ENCODE results near the gene SERPINB5. TPM values are rescaled to one million over a fixed set of nuclear protein-coding genes. Genes with fewer than 3 reads are reported as not detected.

The SERPINB5 gene, protein sequence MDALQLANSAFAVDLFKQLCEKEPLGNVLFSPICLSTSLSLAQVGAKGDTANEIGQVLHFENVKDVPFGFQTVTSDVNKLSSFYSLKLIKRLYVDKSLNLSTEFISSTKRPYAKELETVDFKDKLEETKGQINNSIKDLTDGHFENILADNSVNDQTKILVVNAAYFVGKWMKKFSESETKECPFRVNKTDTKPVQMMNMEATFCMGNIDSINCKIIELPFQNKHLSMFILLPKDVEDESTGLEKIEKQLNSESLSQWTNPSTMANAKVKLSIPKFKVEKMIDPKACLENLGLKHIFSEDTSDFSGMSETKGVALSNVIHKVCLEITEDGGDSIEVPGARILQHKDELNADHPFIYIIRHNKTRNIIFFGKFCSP
- not detected for total RNA-seq

DNA sequence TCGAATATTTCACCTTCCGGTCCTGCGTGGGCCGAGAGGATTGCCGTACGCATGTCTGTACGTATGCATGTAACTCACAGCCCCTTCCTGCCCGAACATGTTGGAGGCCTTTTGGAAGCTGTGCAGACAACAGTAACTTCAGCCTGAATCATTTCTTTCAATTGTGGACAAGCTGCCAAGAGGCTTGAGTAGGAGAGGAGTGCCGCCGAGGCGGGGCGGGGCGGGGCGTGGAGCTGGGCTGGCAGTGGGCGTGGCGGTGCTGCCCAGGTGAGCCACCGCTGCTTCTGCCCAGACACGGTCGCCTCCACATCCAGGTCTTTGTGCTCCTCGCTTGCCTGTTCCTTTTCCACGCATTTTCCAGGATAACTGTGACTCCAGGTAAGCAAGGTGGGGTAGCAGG, at the start of gene SERPINB5:
SERPINB5 (plus strand) TSS at position 291 of the 400 bp plus-strand sequence. CDS start 7,471 bp downstream, outside the sequence.
- ATAC-seq (no peak), DNase-seq (no peak)
- Mint-ChIP-seq H3K9me3 (ENCODE audit: low read depth) (no peaks in the 10 kb centered on the region), H3K4me3 (no peak within 1 kb of the TSS), H3K36me3 (no peaks in the 10 kb centered on the region), H3K27ac (no peak within 1 kb of the TSS), H3K4me1 (no peaks in the 10 kb centered on the region), H3K27me3 (peaks cover 53% of the 10 kb centered on the region)
- CTCF ChIA-PET = no interaction called here

DNA sequence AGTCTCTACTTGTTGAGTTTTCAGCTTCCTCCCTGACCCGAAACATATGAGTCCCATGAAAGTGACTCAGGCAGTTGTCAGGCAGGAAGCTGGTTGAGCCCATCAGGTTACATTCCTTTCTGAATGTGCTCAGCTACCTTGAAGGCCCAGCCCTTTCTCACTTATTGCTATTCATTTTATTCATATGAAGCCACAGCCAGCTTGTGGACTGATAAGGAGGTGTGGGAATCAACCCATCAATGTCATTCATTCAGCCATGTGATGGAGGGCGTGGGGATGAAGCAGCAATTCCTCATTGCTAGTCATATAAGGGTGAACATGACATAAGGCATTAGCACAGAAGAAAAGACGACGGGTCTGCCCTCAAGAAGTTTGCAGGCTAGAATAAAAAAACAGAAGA, 49.2 kb upstream of the SERPINB5 start:
- Mint-ChIP-seq H3K4me3 (no peak overlapping the region), H3K4me1 (peaks cover 15% of the 10 kb centered on the region), H3K36me3 (no peaks in the 10 kb centered on the region), H3K27me3 (peaks cover 29% of the 10 kb centered on the region), H3K9me3 (ENCODE audit: low read depth) (no peaks in the 10 kb centered on the region), H3K27ac (no peak overlapping the region)
- ATAC-seq (no peak), DNase-seq (no peak)
- CTCF ChIA-PET = interaction anchor here (5.2 kb wide), 1 partner anchor 12 kb away, joined by 18 read pairs; no protein-coding TSS in a partner anchor

DNA sequence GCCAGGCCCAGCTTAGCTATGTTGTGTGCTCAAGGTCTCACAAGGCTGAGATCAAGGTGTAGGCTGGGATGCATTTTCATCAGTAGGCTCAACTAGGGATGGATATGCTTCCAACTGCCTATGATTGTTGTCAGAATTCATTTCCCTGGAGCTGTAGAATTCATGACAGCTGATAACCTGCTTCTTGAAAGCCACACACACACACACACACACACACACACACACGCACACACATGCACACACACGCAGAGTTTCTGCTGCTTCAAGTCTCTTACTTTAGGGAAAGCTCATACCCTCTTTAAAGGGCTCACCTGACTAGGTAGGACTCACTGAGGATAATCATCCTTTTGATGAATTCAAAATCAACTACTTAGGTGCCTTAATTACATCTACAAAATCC, 46.2 kb upstream of the SERPINB5 start:
- peaks cover 5% of the 10 kb centered on the region for H3K4me1 Mint-ChIP-seq
- no peaks in the 10 kb centered on the region for H3K9me3 Mint-ChIP-seq (ENCODE audit: low read depth)
- no peak overlapping the region for H3K4me3 Mint-ChIP-seq
- DNase-seq (no peak), ATAC-seq (no peak)
- CTCF ChIA-PET = interaction anchor here (1.4 to 5.2 kb wide), 2 partner anchors 9 to 90 kb away, joined by 4 to 18 read pairs; no protein-coding TSS in a partner anchor
- peaks cover 56% of the 10 kb centered on the region for H3K27me3 Mint-ChIP-seq
- H3K36me3 Mint-ChIP-seq = no peaks in the 10 kb centered on the region
- H3K27ac Mint-ChIP-seq = no peak overlapping the region

DNA sequence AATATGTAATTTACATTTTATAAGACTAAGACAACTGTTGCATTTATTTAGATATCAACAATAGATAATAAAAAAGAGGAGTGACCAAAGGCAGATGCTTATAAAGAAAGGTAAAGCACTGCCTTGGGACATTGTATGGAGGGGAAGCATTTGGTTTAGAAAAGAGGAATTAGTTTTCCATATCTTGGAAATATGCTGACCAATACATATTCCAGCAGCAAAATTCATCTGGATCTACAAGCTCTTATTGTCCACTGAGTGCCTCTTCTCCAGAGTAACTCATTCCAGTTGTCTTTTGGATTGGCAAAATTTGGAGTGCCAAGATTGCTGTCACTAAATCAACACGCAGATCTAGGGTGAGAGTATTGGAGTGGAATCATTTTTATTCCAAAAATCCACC, 45.6 kb upstream of the SERPINB5 start:
- DNase-seq = no peak
- Mint-ChIP-seq H3K4me3 (no peak overlapping the region), H3K4me1 (peaks cover 5% of the 10 kb centered on the region), H3K36me3 (no peaks in the 10 kb centered on the region), H3K27ac (no peak overlapping the region), H3K9me3 (ENCODE audit: low read depth) (no peaks in the 10 kb centered on the region), H3K27me3 (peaks cover 58% of the 10 kb centered on the region)
- ATAC-seq = no peak
- CTCF ChIA-PET = interaction anchor here (1.4 kb wide), 1 partner anchor 91 kb away, joined by 4 read pairs; no protein-coding TSS in a partner anchor

DNA sequence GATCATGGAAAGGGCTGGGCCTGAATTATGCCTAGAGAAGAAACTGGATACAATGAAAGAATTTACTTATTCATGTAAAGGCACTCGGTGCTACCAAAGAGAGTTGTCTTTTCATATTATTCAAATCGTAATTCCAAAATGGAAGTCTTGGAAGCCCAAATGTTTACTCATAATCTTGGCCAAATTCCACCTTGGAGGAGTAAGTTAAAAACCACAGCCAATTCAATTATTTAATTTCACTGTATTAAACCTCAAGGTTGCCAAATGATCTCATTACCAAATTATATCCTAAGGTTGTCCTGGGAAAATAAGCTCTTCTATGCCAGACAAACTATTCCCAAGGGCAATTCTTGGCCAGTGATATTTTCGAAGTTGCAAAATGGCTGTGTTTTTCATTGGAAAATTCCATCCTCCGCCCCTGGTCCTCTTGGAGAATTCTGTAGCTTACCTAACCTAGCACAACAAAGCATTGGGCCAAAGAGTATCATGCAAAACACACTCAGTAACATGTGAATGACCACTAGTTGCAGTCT, 43.4 kb upstream of the SERPINB5 start:
- DNase-seq (no peak), ATAC-seq (no peak)
- H3K27ac Mint-ChIP-seq = no peak overlapping the region
- H3K4me1 Mint-ChIP-seq = no peaks in the 10 kb centered on the region
- H3K4me3 Mint-ChIP-seq = no peak overlapping the region
- H3K27me3 Mint-ChIP-seq = peaks cover 63% of the 10 kb centered on the region
- H3K9me3 Mint-ChIP-seq (ENCODE audit: low read depth) = no peaks in the 10 kb centered on the region
- H3K36me3 Mint-ChIP-seq = no peaks in the 10 kb centered on the region
- CTCF ChIA-PET = interaction anchor here (1.3 to 2.0 kb wide), 2 partner anchors 11 to 417 kb away, joined by 3 to 7 read pairs; partner anchors contain the start of gene VPS4B

DNA sequence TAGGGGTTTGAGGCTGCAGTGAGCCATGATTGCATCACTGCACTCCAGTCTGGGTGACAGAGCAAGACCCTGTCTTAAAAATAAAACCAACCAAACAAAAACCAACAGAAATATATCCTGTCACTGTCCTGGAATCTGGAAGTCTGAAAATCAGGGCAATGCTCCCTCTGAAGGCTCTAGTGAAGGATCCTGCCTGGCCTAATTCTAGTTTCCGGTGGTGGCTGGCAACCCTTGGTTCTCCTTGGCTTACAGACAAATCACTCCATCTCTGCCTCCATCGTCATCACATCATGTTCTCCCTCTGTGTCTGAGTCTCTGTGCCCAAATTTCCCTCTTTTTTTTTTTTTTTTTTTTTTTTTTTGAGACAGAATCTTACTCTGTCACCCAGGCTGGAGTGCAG, 38.6 kb upstream of the SERPINB5 start:
- CTCF ChIA-PET = interaction anchor here (0.8 to 8.2 kb wide), 19 partner anchors 10 to 480 kb away, joined by 3 to 79 read pairs (median 6); partner anchors contain the start of gene VPS4B
- ATAC-seq (no peak), DNase-seq (no peak)
- Mint-ChIP-seq H3K4me3 (no peak overlapping the region), H3K27ac (no peak overlapping the region), H3K9me3 (ENCODE audit: low read depth) (no peaks in the 10 kb centered on the region), H3K4me1 (peaks cover 4% of the 10 kb centered on the region), H3K36me3 (no peaks in the 10 kb centered on the region), H3K27me3 (peaks cover 55% of the 10 kb centered on the region)

DNA sequence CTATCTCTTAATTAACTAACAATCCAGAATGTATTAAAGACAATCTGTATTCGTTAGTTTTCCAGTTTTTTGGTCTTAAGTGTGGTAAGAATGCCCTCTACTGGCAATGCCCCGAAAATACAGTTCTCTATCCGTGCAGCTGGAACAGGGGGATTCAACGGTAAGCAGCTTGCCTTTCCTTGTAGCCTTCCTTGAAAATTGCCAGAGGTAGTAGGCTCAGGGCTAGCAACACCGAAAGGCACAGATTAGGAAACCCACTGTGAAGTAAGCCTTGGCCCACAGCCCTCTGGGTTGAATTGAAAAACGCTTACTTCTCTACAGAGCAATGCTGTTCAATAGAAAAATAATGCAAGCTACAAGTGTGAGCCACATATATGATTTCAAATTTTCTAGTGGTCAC, 37.4 kb upstream of the SERPINB5 start:
- Mint-ChIP-seq H3K4me1 (peaks cover 4% of the 10 kb centered on the region), H3K4me3 (no peak overlapping the region), H3K9me3 (ENCODE audit: low read depth) (no peaks in the 10 kb centered on the region), H3K36me3 (no peaks in the 10 kb centered on the region), H3K27me3 (peaks cover 46% of the 10 kb centered on the region), H3K27ac (no peak overlapping the region)
- peak; percentile 60 for ATAC-seq
- CTCF ChIA-PET = interaction anchor here (0.6 to 8.2 kb wide), 33 partner anchors 9 to 1087 kb away, joined by 3 to 79 read pairs (median 4); partner anchors contain the start of gene VPS4B
- DNase-seq = peak; percentile 55

DNA sequence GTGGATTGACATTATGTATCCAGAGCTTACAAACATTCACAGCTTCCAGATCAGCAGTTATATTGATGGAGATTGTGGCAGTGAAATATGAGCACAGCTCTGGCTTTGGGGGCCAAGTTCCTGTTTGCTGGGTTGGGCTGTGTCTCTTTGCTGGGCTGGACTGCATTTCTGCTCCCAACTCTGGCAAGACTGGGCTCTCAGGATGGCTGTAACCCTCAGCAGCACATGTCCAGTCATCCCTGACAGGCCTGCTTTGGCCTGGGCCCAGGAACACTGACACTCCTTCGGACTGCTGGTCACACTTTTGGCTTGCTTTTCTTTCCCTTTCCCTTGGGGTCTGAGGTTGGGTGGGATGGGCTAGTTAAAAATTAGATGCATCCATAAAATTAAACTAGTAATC, 36.5 kb upstream of the SERPINB5 start:
- CTCF ChIA-PET = interaction anchor here (0.6 to 8.2 kb wide), 15 partner anchors 12 to 520 kb away, joined by 3 to 79 read pairs (median 6); partner anchors contain the start of gene VPS4B
- peaks cover 37% of the 10 kb centered on the region for H3K27me3 Mint-ChIP-seq
- no peaks in the 10 kb centered on the region for H3K9me3 Mint-ChIP-seq (ENCODE audit: low read depth)
- no peaks in the 10 kb centered on the region for H3K36me3 Mint-ChIP-seq
- ATAC-seq (no peak), DNase-seq (no peak)
- H3K27ac Mint-ChIP-seq = no peak overlapping the region
- H3K4me1 Mint-ChIP-seq = peaks cover 4% of the 10 kb centered on the region
- H3K4me3 Mint-ChIP-seq = no peak overlapping the region

DNA sequence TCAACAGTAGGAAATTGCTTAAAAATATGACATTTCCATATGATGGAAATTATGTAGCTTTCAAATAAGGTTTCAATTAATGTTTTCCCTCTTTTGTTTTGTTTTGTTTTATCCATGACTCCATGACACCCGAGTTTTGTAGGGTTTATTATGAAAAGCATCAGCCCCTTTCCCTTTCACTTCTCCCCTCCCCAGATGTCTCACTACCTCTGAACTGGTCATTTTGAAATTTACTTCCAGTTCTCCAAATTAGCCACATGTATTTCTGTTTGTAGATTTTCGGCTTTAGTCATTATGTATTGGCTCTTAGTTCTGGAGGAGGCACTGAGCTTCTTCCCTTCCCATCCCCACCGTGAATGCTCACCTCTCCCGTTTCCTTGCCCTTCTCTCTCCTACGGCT, 35.9 kb upstream of the SERPINB5 start:
- no peaks in the 10 kb centered on the region for H3K9me3 Mint-ChIP-seq (ENCODE audit: low read depth)
- CTCF ChIA-PET = interaction anchor here (1.2 to 8.2 kb wide), 5 partner anchors 99 to 520 kb away, joined by 3 to 79 read pairs (median 33); no protein-coding TSS in a partner anchor
- H3K36me3 Mint-ChIP-seq = no peaks in the 10 kb centered on the region
- ATAC-seq = no peak
- peaks cover 4% of the 10 kb centered on the region for H3K4me1 Mint-ChIP-seq
- no peak overlapping the region for H3K4me3 Mint-ChIP-seq
- DNase-seq = no peak
- H3K27me3 Mint-ChIP-seq = peaks cover 33% of the 10 kb centered on the region
- no peak overlapping the region for H3K27ac Mint-ChIP-seq

DNA sequence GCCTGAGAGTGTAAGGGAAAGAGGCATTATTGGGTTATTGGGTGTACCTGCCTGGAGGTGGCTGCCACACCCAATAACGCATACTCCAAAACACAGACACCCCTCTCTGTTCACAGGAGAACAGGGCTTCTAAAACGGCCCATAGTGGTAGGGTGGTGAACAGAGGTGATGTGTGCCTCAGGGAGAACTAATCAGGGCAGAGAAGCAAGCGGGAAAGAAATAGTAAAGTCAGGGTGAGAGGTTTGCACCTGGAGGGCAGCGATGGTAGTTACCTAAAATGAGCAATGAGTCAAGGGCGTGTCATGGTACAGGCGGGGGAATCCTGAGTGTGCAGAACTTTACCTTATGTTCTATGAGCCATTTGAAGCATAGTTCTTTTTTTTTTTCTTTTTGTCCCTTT, 32.9 kb upstream of the SERPINB5 start:
- no peak overlapping the region for H3K27ac Mint-ChIP-seq
- CTCF ChIA-PET = interaction anchor here (1.4 to 1.5 kb wide), 2 partner anchors 102 to 121 kb away, joined by 3 to 5 read pairs; no protein-coding TSS in a partner anchor
- no peak overlapping the region for H3K4me3 Mint-ChIP-seq
- peaks cover 26% of the 10 kb centered on the region for H3K27me3 Mint-ChIP-seq
- no peaks in the 10 kb centered on the region for H3K9me3 Mint-ChIP-seq (ENCODE audit: low read depth)
- DNase-seq = no peak
- H3K36me3 Mint-ChIP-seq = no peaks in the 10 kb centered on the region
- H3K4me1 Mint-ChIP-seq = peaks cover 4% of the 10 kb centered on the region
- no peak for ATAC-seq

DNA sequence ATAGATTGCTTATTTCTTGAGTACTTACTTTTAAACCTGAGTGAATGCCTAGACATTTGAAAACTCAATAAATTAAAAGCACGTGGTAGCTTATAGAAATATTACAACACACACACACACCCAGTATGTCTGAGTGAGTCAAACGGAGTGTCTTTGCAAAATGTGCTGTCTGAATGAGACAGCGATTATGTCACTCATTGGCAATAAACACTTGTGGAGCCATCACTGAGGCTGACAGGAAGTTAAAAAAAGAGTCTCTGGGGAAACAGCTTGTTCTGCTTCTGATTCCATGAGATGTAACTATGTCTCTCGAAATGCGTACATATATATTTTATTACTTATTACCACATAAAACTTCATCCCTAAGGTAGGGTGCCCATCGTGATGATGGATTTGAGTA, 32.2 kb upstream of the SERPINB5 start:
- ATAC-seq = no peak
- CTCF ChIA-PET = interaction anchor here (1.0 to 1.5 kb wide), 3 partner anchors 103 to 121 kb away, joined by 3 to 5 read pairs (median 3); no protein-coding TSS in a partner anchor
- H3K4me3 Mint-ChIP-seq = no peak overlapping the region
- H3K9me3 Mint-ChIP-seq (ENCODE audit: low read depth) = no peaks in the 10 kb centered on the region
- no peaks in the 10 kb centered on the region for H3K36me3 Mint-ChIP-seq
- H3K4me1 Mint-ChIP-seq = no peaks in the 10 kb centered on the region
- no peak overlapping the region for H3K27ac Mint-ChIP-seq
- DNase-seq = no peak
- peaks cover 22% of the 10 kb centered on the region for H3K27me3 Mint-ChIP-seq

DNA sequence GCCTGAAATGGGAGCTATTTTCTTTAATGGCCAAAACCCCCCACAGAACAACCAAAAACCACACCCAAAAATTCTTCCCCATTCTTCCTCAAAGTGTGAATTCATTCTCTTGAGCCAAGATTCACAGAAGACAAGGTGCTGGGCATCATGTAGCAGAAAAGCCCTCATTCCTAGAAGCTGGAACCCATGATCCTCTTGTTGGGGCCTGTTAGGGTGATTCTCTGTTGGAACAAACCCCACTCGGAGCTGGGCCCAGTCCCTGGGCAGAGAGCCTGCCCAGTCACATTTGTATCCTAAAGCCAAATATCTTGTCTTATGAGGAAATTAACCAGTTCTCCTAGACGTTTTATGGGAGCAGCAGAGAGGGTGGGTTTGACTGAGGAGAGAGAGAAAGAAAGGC, 31.7 kb upstream of the SERPINB5 start:
- DNase-seq (no peak), ATAC-seq (no peak)
- CTCF ChIA-PET = interaction anchor here (1.0 to 1.5 kb wide), 3 partner anchors 104 to 122 kb away, joined by 3 to 5 read pairs (median 3); no protein-coding TSS in a partner anchor

DNA sequence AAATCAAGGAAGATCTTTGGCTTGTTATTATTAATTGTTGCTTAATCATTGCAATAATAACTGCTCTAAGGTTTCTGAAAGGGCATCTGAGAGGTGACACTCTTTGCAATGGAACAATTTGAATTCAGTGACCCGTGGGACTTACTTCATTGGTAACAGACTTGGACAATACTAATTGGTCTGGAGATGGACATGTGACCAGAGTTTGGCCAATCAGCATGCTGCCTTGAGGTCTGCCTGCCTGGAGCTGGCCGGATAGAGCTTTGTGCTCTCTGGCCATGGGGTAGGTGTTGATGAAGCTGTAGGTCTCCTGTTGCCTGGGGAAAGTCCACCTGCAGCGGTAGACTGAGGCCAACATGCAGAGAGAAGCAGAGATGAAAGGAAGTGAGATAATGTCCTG, 30.5 kb upstream of the SERPINB5 start:
- H3K4me1 Mint-ChIP-seq = no peaks in the 10 kb centered on the region
- H3K27ac Mint-ChIP-seq = no peak overlapping the region
- CTCF ChIA-PET = interaction anchor here (1.6 kb wide), 1 partner anchor 105 kb away, joined by 4 read pairs; no protein-coding TSS in a partner anchor
- peaks cover 11% of the 10 kb centered on the region for H3K27me3 Mint-ChIP-seq
- DNase-seq (no peak), ATAC-seq (no peak)
- no peaks in the 10 kb centered on the region for H3K36me3 Mint-ChIP-seq
- no peaks in the 10 kb centered on the region for H3K9me3 Mint-ChIP-seq (ENCODE audit: low read depth)
- H3K4me3 Mint-ChIP-seq = no peak overlapping the region

More for the DNA sequence above, 31.7 kb upstream of the SERPINB5 start:
- H3K4me1 Mint-ChIP-seq = no peaks in the 10 kb centered on the region
- no peak overlapping the region for H3K4me3 Mint-ChIP-seq
- no peaks in the 10 kb centered on the region for H3K9me3 Mint-ChIP-seq (ENCODE audit: low read depth)
- peaks cover 18% of the 10 kb centered on the region for H3K27me3 Mint-ChIP-seq
- H3K27ac Mint-ChIP-seq = no peak overlapping the region
- H3K36me3 Mint-ChIP-seq = no peaks in the 10 kb centered on the region

Measured in activated CD8-positive, alpha-beta memory T cell treated with anti-CD3 and anti-CD28 coated beads, Interleukin-2, amount 10 ng/mL, durations not matched to agents 7 days and 5 days (primary cell).